Endothelial cell of umbilical vein (primary cell): ENCODE results near the gene PLCB4. TPM values are rescaled to one million over a fixed set of nuclear protein-coding genes. Genes with fewer than 3 reads are reported as not detected.

Source experiments
- BruUV-seq: library from RNA; stranded (reverse); fragments of 400-500 nt; replicated peaks from 2 replicates; lab custom pipeline; 2021; lab: Mats Ljungman, UMichigan
- CTCF ChIA-PET: fragments of 300-600, 350-600 bp; sonication (Branson Sonifier 250); formaldehyde crosslinking; loops from one replicate; lab custom pipeline; 2021; ENCODE audit warnings: antibody characterized with exemption, inconsistent platforms; lab: Charles Lee
- POLR2A ChIA-PET: fragments of 300-600, 350-600 bp; sonication (Branson Sonifier 250); formaldehyde crosslinking; loops from one replicate; lab custom pipeline; 2021; ENCODE audit warnings: antibody characterized with exemption, inconsistent platforms; lab: Charles Lee
- DNase-seq: peaks from one replicate; pipeline ENCODE4 v3.0.0-alpha.2; 2011; ENCODE audit warnings: low read depth, low spot score
- FAIRE-seq: peaks from 2 replicates; lab custom pipeline; 2011; peaks lifted over from hg19 to GRCh38; lab: Jason Lieb, UNC
- H2AFZ ChIP-seq: 2 replicates; pipeline ENCODE4 v1.6.0; 2012; ENCODE audit warnings: low read depth, low read length, control low read depth, inconsistent platforms
- H3K27ac ChIP-seq: 2 replicates; pipeline ENCODE4 v1.5.1; 2011; ENCODE audit warnings: low read depth, mild to moderate bottlenecking, control low read depth, low read length, moderate library complexity; ENCODE audit not compliant: insufficient read depth
- H3K27me3 ChIP-seq, 2 experiments: 2 replicates each; pipeline versions ENCODE4 v1.6.0 to v1.6.1; 2011; ENCODE audit warnings: low read length in 2 of 2, mixed read lengths in 1 of 2; ENCODE audit not compliant: control insufficient read depth in 2 of 2, insufficient read depth in 2 of 2
- H3K36me3 ChIP-seq, 2 experiments: 2 replicates in 1 of 2; 3 replicates in 1 of 2; pipeline ENCODE4 v1.5.1; 2011; ENCODE audit warnings: low read length in 2 of 2, mild to moderate bottlenecking in 1 of 2, moderate library complexity in 1 of 2; ENCODE audit not compliant: control insufficient read depth in 2 of 2, insufficient read depth in 2 of 2; ENCODE audit errors: extremely low read depth in 1 of 2
- H3K4me1 ChIP-seq: 3 replicates; pipeline ENCODE4 v1.5.1; 2011; ENCODE audit warnings: mild to moderate bottlenecking, low read length; ENCODE audit not compliant: control insufficient read depth, insufficient read depth; ENCODE audit errors: extremely low read depth
- H3K4me2 ChIP-seq: 2 replicates; pipeline ENCODE4 v1.6.1; 2011; ENCODE audit warnings: low read length, control low read depth, mixed read lengths; ENCODE audit not compliant: insufficient read depth
- H3K4me3 ChIP-seq, 3 experiments: fragments of 200-600 bp in 1 of 3; sonication (generic), shearing (Covaris generic) in 1 of 3; replicated peaks in 1 of 3; 2 replicates each; pipeline ENCODE4 v1.5.1; 2011 to 2016; ENCODE audit warnings: control low read depth in 3 of 3, low read length in 3 of 3, mild to moderate bottlenecking in 2 of 3, inconsistent platforms in 1 of 3, low read depth in 1 of 3, moderate library complexity in 1 of 3; ENCODE audit not compliant: insufficient read depth in 1 of 3
- H3K79me2 ChIP-seq: 2 replicates; pipeline ENCODE4 v1.6.0; 2012; ENCODE audit warnings: low read length, inconsistent platforms; ENCODE audit not compliant: control insufficient read depth, insufficient read depth
- H3K9ac ChIP-seq: replicated peaks from 2 replicates; pipeline ENCODE3; 2011; ENCODE audit warnings: low read length, control low read depth; ENCODE audit not compliant: insufficient read depth; ENCODE audit errors: extremely low read depth
- H3K9me1 ChIP-seq: replicated peaks from 3 replicates; pipeline ENCODE4 v1.6.0; 2011; ENCODE audit warnings: mild to moderate bottlenecking, low read length; ENCODE audit not compliant: control insufficient read depth, insufficient read depth; ENCODE audit errors: extremely low read depth
- H3K9me3 ChIP-seq: replicated peaks from 2 replicates; pipeline ENCODE4 v1.5.1; 2012; ENCODE audit warnings: low read length, inconsistent platforms; ENCODE audit not compliant: control insufficient read depth, insufficient read depth
- H4K20me1 ChIP-seq: replicated peaks from 2 replicates; pipeline ENCODE3; 2011; ENCODE audit warnings: mild to moderate bottlenecking, low read length; ENCODE audit not compliant: control insufficient read depth, insufficient read depth; ENCODE audit errors: extremely low read depth
- CTCF ChIP-seq, 2 donors: IDR thresholded peaks; 1 replicate in 1 of 2; 2 replicates in 1 of 2; pipeline ENCODE4 v1.5.1; 2011; ENCODE audit warnings: low read length in 2 of 2, mild to moderate bottlenecking in 2 of 2, moderate library complexity in 2 of 2, control low read depth in 1 of 2, inconsistent platforms in 1 of 2, low read depth in 1 of 2; ENCODE audit not compliant: insufficient read depth in 1 of 2; ENCODE audit errors: extremely low read depth in 1 of 2
- EZH2 ChIP-seq: IDR thresholded peaks from 2 replicates; pipeline ENCODE4 v1.6.1; 2012; ENCODE audit warnings: borderline replicate concordance, low read depth, mild to moderate bottlenecking, moderate library complexity, low read length, inconsistent platforms; ENCODE audit not compliant: severe bottlenecking
- FOS ChIP-seq: IDR thresholded peaks from 2 replicates; pipeline ENCODE4 v1.6.1; 2011; ENCODE audit warnings: mild to moderate bottlenecking, low read length, moderate library complexity, borderline replicate concordance; ENCODE audit not compliant: insufficient read depth
- GATA2 ChIP-seq: IDR thresholded peaks from 2 replicates; pipeline ENCODE4 v1.7.0; 2011; ENCODE audit warnings: low read depth, mild to moderate bottlenecking, moderate library complexity, mixed read lengths, low read length; ENCODE audit not compliant: insufficient read length, insufficient read depth
- JUN ChIP-seq: IDR thresholded peaks from 2 replicates; pipeline ENCODE4 v1.6.1; 2011; ENCODE audit warnings: borderline replicate concordance, low read depth; ENCODE audit not compliant: insufficient read length, insufficient read depth
- MAX ChIP-seq: IDR thresholded peaks from 2 replicates; pipeline ENCODE4 v1.6.1; 2011; ENCODE audit not compliant: insufficient read depth, insufficient read length
- MYC ChIP-seq: IDR thresholded peaks from one replicate; pipeline ENCODE4 v1.6.1; 2011; ENCODE audit warnings: mild to moderate bottlenecking, low read depth, low read length
- POLR2A ChIP-seq: IDR thresholded peaks from 2 replicates; pipeline ENCODE4 v1.6.1; 2012; ENCODE audit warnings: low read depth, mild to moderate bottlenecking, control low read depth, low read length
- POLR2AphosphoS5 ChIP-seq: IDR thresholded peaks from 2 replicates; pipeline ENCODE4 v1.6.1; 2012; ENCODE audit warnings: low read depth, mild to moderate bottlenecking, control low read depth, low read length, moderate library complexity; ENCODE audit not compliant: insufficient read depth
- dilution Hi-C: fragments of 300-500 bp; cut with MboI; formaldehyde crosslinking; loops from one replicate; pipeline ENCODE4 v1.15.0; 2019; ENCODE audit warnings: low sequenced_read_pairs; ENCODE audit not compliant: extremely low pct_ligation_motif_present
- intact Hi-C: fragments of 100-400 bp; cut with micrococcal nuclease; formaldehyde crosslinking; loops from one replicate; pipeline ENCODE4 v1.10.0; 2022
- polyA plus RNA-seq, 4 experiments: library from polyadenylated mRNA; depleted of rRNA in 3 of 4; stranded (reverse) in 3 of 4; unstranded in 1 of 4; fragments of >200 nt; gene quantifications; 2 replicates each; pipeline versions ENCODE4 v1.2.1 to v1.2.3, GENCODE V29; 2011 to 2012; ENCODE audit warnings: missing spikeins in 1 of 4
- total RNA-seq: library from RNA; stranded (reverse); gene quantifications from 2 replicates; pipeline ENCODE4 v1.2.3, GENCODE V29; 2021

The PLCB4 gene
- total and polyA plus RNA-seq, 2 donors (not counting 3 experiments of a cell fraction or from before 2014, with no cell fraction given) = 0.37 to 1.7 TPM

- H3K36me3 ChIP-seq = no peaks in the 10 kb centered on the region
- H3K9me3 ChIP-seq = no peaks in the 10 kb centered on the region
- intact Hi-C loops = no loop called here
- ChIA-PET CTCF (interaction anchor here (2.0 kb wide), 1 partner anchor 327 kb away, joined by 6 read pairs; no protein-coding TSS in a partner anchor), POLR2A (no interaction called here)
- no TSS peak for BruUV-seq
- no peak overlapping the region for H2AFZ ChIP-seq
- no peak for TF ChIP-seq CTCF (IDR thresholded peaks at IDR 0.05; ENCODE audit: extremely low read depth in 1 of 2, insufficient read depth in 1 of 2, low read depth in 1 of 2, low read length in 2 of 2)
- TF ChIP-seq JUN = no peak
- no peak for TF ChIP-seq GATA2
- TF ChIP-seq EZH2 = no peak
- TF ChIP-seq POLR2AphosphoS5 = no peak
- TF ChIP-seq MAX = no peak
- TF ChIP-seq POLR2A = no peak
- no peak for TF ChIP-seq FOS
- TF ChIP-seq MYC = no peak
- DNase-seq (no peak), FAIRE-seq (no peak)
- no peaks in the 10 kb centered on the region for H3K9me1 ChIP-seq
- dilution Hi-C loops = no loop called here
- H3K4me2 ChIP-seq = no peak overlapping the region
- H3K27ac ChIP-seq = no peak overlapping the region
- H3K79me2 ChIP-seq = no peaks in the 10 kb centered on the region
- H3K4me3 ChIP-seq = no peak overlapping the region
- H3K4me1 ChIP-seq = peaks cover 11% of the 10 kb centered on the region
- no peaks in the 10 kb centered on the region for H4K20me1 ChIP-seq
- no peak overlapping the region for H3K9ac ChIP-seq
- no peaks in the 10 kb centered on the region for H3K27me3 ChIP-seq
Measured at GRCh38 chr20:9180481-9181257, 111.8 kb downstream of the PLCB4 start.
